ENCODE data around the gene SHKBP1.

DNA sequence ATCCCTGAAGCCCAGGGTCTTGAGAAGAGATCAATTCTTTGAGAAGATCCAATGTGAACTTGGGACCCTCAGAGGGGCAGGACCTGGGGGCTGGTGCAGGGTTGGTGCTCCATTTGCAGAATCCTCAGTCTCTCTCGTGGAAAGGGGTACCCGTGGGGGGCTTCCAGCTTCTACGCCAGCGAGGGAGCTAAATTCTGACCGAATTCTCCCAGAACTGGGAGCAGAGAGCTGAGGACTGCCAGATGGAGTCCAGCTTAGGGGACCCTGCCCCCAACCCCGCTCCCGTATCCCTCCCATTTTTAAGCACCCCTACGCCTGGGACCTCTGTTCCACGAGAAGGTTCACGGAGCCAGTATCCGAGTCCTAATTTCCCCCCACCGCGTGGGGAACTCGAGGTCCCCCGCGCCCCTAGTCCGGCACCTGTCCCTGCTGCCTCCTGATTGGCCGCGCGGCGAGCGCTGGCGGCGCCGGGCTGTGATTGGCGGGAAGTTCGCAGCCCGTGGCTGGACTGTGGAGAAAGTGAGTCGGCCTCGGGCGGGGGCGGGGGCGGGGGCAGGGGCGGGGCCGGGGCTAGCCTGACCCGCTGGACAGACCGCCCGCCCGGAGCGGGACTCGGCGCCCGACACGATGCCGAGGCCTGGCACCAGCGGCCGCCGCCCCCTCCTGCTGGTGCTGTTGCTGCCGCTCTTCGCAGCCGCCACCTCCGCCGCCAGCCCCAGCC, 20.1 kb downstream of the SHKBP1 start:
- TF ChIP-seq, protein P1, sequence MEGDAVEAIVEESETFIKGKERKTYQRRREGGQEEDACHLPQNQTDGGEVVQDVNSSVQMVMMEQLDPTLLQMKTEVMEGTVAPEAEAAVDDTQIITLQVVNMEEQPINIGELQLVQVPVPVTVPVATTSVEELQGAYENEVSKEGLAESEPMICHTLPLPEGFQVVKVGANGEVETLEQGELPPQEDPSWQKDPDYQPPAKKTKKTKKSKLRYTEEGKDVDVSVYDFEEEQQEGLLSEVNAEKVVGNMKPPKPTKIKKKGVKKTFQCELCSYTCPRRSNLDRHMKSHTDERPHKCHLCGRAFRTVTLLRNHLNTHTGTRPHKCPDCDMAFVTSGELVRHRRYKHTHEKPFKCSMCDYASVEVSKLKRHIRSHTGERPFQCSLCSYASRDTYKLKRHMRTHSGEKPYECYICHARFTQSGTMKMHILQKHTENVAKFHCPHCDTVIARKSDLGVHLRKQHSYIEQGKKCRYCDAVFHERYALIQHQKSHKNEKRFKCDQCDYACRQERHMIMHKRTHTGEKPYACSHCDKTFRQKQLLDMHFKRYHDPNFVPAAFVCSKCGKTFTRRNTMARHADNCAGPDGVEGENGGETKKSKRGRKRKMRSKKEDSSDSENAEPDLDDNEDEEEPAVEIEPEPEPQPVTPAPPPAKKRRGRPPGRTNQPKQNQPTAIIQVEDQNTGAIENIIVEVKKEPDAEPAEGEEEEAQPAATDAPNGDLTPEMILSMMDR (IDR thresholded peaks at IDR 0.05), result no peak
- no peak for TF ChIP-seq POLR2A (IDR thresholded peaks at IDR 0.05)
